NCI-H748 (cell line): ENCODE data around the gene BRD7.

ENCODE experiments used
- DNase-seq: peaks from one replicate; lab custom pipeline; 2025; ENCODE audit not compliant: unreplicated experiment; lab: John Stamatoyannopoulos, UW

Gene BRD7

GRCh38 chr16:50291719-50292565 is 76.8 kb downstream of the BRD7 start:
- no peak for DNase-seq

- no peak for DNase-seq
These were observed 77.9 kb downstream of the BRD7 start for GRCh38 chr16:50290856-50291255.

- no peak for DNase-seq
These were observed 78.6 kb downstream of the BRD7 start for GRCh38 chr16:50289950-50290764.

GRCh38 chr16:50288920-50289319 is 79.9 kb downstream of the BRD7 start:
- DNase-seq: no peak

- no peak for DNase-seq
These were observed 80.8 kb downstream of the BRD7 start for GRCh38 chr16:50288026-50288425.

GRCh38 chr16:50286681-50287080 is 82.1 kb downstream of the BRD7 start:
- DNase-seq: no peak

GRCh38 chr16:50285406-50286003 is 83.3 kb downstream of the BRD7 start:
- DNase-seq: no peak

- no peak for DNase-seq
These were observed 84.5 kb downstream of the BRD7 start for GRCh38 chr16:50284131-50284911.

- DNase-seq: no peak
These were observed 85.7 kb downstream of the BRD7 start for GRCh38 chr16:50282955-50283631.

GRCh38 chr16:50282010-50282538 is 86.7 kb downstream of the BRD7 start:
- no peak for DNase-seq

GRCh38 chr16:50281391-50282009 is 87.3 kb downstream of the BRD7 start:
- peak; percentile 37 for DNase-seq

- no peak for DNase-seq
These were observed 87.9 kb downstream of the BRD7 start for GRCh38 chr16:50280932-50281331.

- DNase-seq: no peak
These were observed 89.3 kb downstream of the BRD7 start for GRCh38 chr16:50279504-50279865.

GRCh38 chr16:50278251-50278650 is 90.5 kb downstream of the BRD7 start:
- no peak for DNase-seq

- DNase-seq: no peak
These were observed 91.8 kb downstream of the BRD7 start for GRCh38 chr16:50276801-50277555.

- no peak for DNase-seq
These were observed 92.5 kb downstream of the BRD7 start for GRCh38 chr16:50276326-50276640.

- DNase-seq: no peak
These were observed 93.1 kb downstream of the BRD7 start for GRCh38 chr16:50275428-50276325.

GRCh38 chr16:50275098-50275415 is 93.7 kb downstream of the BRD7 start:
- no peak for DNase-seq
